ENCODE measurements around the gene MYO18B.

- no peak for TF ChIP-seq CTCF (conservative IDR thresholded peaks at IDR 0.05 in 1 of 2, IDR thresholded peaks at IDR 0.05 in 1 of 2; ENCODE audit: extremely low read depth in 1 of 2, insufficient read depth in 1 of 2, low read depth in 1 of 2, low read length in 2 of 2)
- no peak for TF ChIP-seq EZH2 (IDR thresholded peaks at IDR 0.05; ENCODE audit: borderline replicate concordance, low read length)
Measured at GRCh38 chr22:25888399-25889054, 146.5 kb downstream of the MYO18B start.

All from mammary epithelial cell (primary cell).